DOHH2 (cell line): ENCODE measurements around the gene CRY1.

Experiments used
- H3F3A ChIP-seq: fragments of 200-600 bp; sonication (generic), shearing (Covaris generic); 2 replicates; pipeline ENCODE4 v1.6.0; 2016; ENCODE audit warnings: antibody characterized with exemption, mild to moderate bottlenecking; ENCODE audit not compliant: control insufficient read depth, insufficient read depth
- H3K27ac ChIP-seq: fragments of 200-600 bp; sonication (generic); 2 replicates; pipeline ENCODE4 v1.5.1; 2014; ENCODE audit warnings: low read depth, mild to moderate bottlenecking, low read length, moderate library complexity
- H3K27me3 ChIP-seq: fragments of 200-600 bp; sonication (generic); 2 replicates; pipeline ENCODE4 v1.6.1; 2014; ENCODE audit warnings: mild to moderate bottlenecking, low read length, mixed read lengths; ENCODE audit not compliant: control insufficient read depth
- H3K36me3 ChIP-seq: fragments of 200-600 bp; sonication (generic); 2 replicates; pipeline ENCODE4 v1.6.1; 2014; ENCODE audit warnings: mild to moderate bottlenecking, low read length, moderate library complexity, mixed read lengths; ENCODE audit not compliant: control insufficient read depth
- H3K4me1 ChIP-seq: fragments of 200-600 bp; sonication (generic); 2 replicates; pipeline ENCODE4 v1.6.1; 2014; ENCODE audit warnings: mild to moderate bottlenecking, low read length, mixed read lengths; ENCODE audit not compliant: control insufficient read depth
- H3K4me2 ChIP-seq: fragments of 200-600 bp; sonication (generic); 2 replicates; pipeline ENCODE4 v1.6.0; 2014; ENCODE audit warnings: mild to moderate bottlenecking, low read length, moderate library complexity
- H3K4me3 ChIP-seq: fragments of 200-600 bp; sonication (generic); 2 replicates; pipeline ENCODE4 v1.5.1; 2014; ENCODE audit warnings: mild to moderate bottlenecking, low read length, mixed read lengths
- H3K79me2 ChIP-seq: fragments of 200-600 bp; sonication (generic); 2 replicates; pipeline ENCODE4 v1.6.1; 2014; ENCODE audit warnings: mild to moderate bottlenecking, low read length, mixed read lengths; ENCODE audit not compliant: control insufficient read depth
- H3K9me2 ChIP-seq: fragments of 200-600 bp; sonication (generic); replicated peaks from 2 replicates; pipeline ENCODE4 v1.6.1; 2014; ENCODE audit warnings: mild to moderate bottlenecking, low read length, mixed read lengths; ENCODE audit not compliant: control insufficient read depth
- H3K9me3 ChIP-seq: fragments of 200-600 bp; sonication (generic); 2 replicates; pipeline ENCODE4 v1.6.1; 2014; ENCODE audit warnings: antibody characterized with exemption, low read length, mixed read lengths; ENCODE audit not compliant: control insufficient read depth, insufficient read depth
- H4K20me1 ChIP-seq: fragments of 200-600 bp; sonication (generic); 2 replicates; pipeline ENCODE4 v1.6.0; 2014; ENCODE audit warnings: low read depth, mild to moderate bottlenecking, antibody characterized with exemption, low read length, moderate library complexity; ENCODE audit not compliant: control insufficient read depth, insufficient read depth
- CTCF ChIP-seq: fragments of 200-600 bp; sonication (generic); IDR thresholded peaks from one replicate; pipeline ENCODE4 v1.5.1; 2014; ENCODE audit warnings: antibody characterized with exemption, mild to moderate bottlenecking, low read depth, low read length; ENCODE audit not compliant: poor library complexity, severe bottlenecking
- EZH2phosphoT487 ChIP-seq: fragments of 200-600 bp; sonication (generic); IDR thresholded peaks from 2 replicates; pipeline ENCODE4 v1.6.1; 2017; ENCODE audit warnings: borderline replicate concordance, mild to moderate bottlenecking, antibody characterized with exemption, low read length, moderate library complexity, mixed read lengths

CRY1 gene

GRCh38 chr12:107127482-107128430, 34.4 kb upstream of the CRY1 start:
- Histone ChIP-seq H3K4me1 (no peaks in the 10 kb centered on the region), H3K4me3 (no peak overlapping the region), H3K9me3 (no peaks in the 10 kb centered on the region), H4K20me1 (no peaks in the 10 kb centered on the region), H3K79me2 (no peaks in the 10 kb centered on the region), H3K27ac (no peak overlapping the region), H3K4me2 (no peak overlapping the region), H3K27me3 (0 out of 2 replicates have a peak, but pooled peaks cover 5% of the 10 kb centered on the region), H3K36me3 (no peaks in the 10 kb centered on the region), H3K9me2 (no peaks in the 10 kb centered on the region), H3F3A (no peaks in the 10 kb centered on the region)
- TF ChIP-seq CTCF (no peak), EZH2phosphoT487 (no peak)

- Histone ChIP-seq H4K20me1 (no peaks in the 10 kb centered on the region), H3K27me3 (0 out of 2 replicates have a peak, but pooled peaks cover 4% of the 10 kb centered on the region), H3K9me3 (no peaks in the 10 kb centered on the region), H3K4me1 (no peaks in the 10 kb centered on the region), H3K79me2 (no peaks in the 10 kb centered on the region), H3K4me2 (no peak overlapping the region), H3K36me3 (no peaks in the 10 kb centered on the region), H3F3A (no peaks in the 10 kb centered on the region), H3K4me3 (no peak overlapping the region), H3K9me2 (no peaks in the 10 kb centered on the region), H3K27ac (no peak overlapping the region)
- TF ChIP-seq CTCF (peak; percentile 19), EZH2phosphoT487 (no peak)
These were observed 33.6 kb upstream of the CRY1 start for GRCh38 chr12:107126796-107127481.

- Histone ChIP-seq H3K27me3 (0 out of 2 replicates have a peak, but pooled peaks cover 4% of the 10 kb centered on the region), H3K9me2 (no peaks in the 10 kb centered on the region), H3K9me3 (no peaks in the 10 kb centered on the region), H3F3A (no peaks in the 10 kb centered on the region), H3K36me3 (no peaks in the 10 kb centered on the region), H3K4me2 (no peak overlapping the region), H4K20me1 (no peaks in the 10 kb centered on the region), H3K27ac (no peak overlapping the region), H3K4me3 (no peak overlapping the region), H3K79me2 (no peaks in the 10 kb centered on the region), H3K4me1 (no peaks in the 10 kb centered on the region)
- TF ChIP-seq EZH2phosphoT487 (no peak), CTCF (no peak)
These were observed 32.5 kb upstream of the CRY1 start for GRCh38 chr12:107125833-107126232.
